CD4-positive, alpha-beta T cell treated with Interleukin-17A for 1 hour (primary cell): ENCODE results near the gene BORA.
A peak's percentile ranks its signal among the peaks of the same experiment; 100 is the strongest.
"Not testable (repeated sequence)": the region's sequence is repeated elsewhere in the genome, so short reads cannot be mapped to it uniquely, and the experiment has no call there.

Experiments used
- DNase-seq: peaks from one replicate; pipeline ENCODE4 v3.0.0-alpha.2; 2020

The BORA gene

GRCh38 chr13:72727417-72728289, at the start of gene BORA, which contains the start of gene MZT1:
BORA (plus strand) TSS chr13:72727923; CDS start chr13:72728941, 1,018 bp downstream.
MZT1 (minus strand) TSS chr13:72727629; CDS start chr13:72727602, 27 bp downstream.
- DNase-seq: peak; percentile 97

- DNase-seq: no peak
Measured at GRCh38 chr13:72678312-72678711, 49.4 kb upstream of the BORA start.

GRCh38 chr13:72680353-72680752, 47.4 kb upstream of the BORA start:
- no peak for DNase-seq

- no peak for DNase-seq
Measured at GRCh38 chr13:72686766-72687165, 41.0 kb upstream of the BORA start.

- no peak for DNase-seq
Measured at GRCh38 chr13:72689181-72689696, 38.5 kb upstream of the BORA start.

GRCh38 chr13:72692884-72693514, 34.7 kb upstream of the BORA start:
- DNase-seq: no peak

- no peak for DNase-seq
Measured at GRCh38 chr13:72693832-72694231, 33.9 kb upstream of the BORA start.

GRCh38 chr13:72694314-72694713, 33.4 kb upstream of the BORA start:
- no peak for DNase-seq

- no peak for DNase-seq
Measured at GRCh38 chr13:72696579-72696978, 31.1 kb upstream of the BORA start.

GRCh38 chr13:72698164-72698563, 29.6 kb upstream of the BORA start:
- no peak for DNase-seq

- DNase-seq: no peak
Measured at GRCh38 chr13:72700509-72700908, 27.2 kb upstream of the BORA start.

GRCh38 chr13:72716776-72717175, 10.9 kb upstream of the BORA start:
- DNase-seq: no peak

- not testable (repeated sequence) for DNase-seq
Measured at GRCh38 chr13:72726185-72726584, 1.5 kb upstream of the BORA start.

- DNase-seq: peak; percentile 37
Measured at GRCh38 chr13:72726726-72727416, 852 bp upstream of the BORA start.

GRCh38 chr13:72728290-72728605, 525 bp downstream of the BORA start:
- DNase-seq: no peak

GRCh38 chr13:72737033-72737432, 9.3 kb downstream of the BORA start:
- no peak for DNase-seq

GRCh38 chr13:72740015-72740414, 12.3 kb downstream of the BORA start:
- DNase-seq: no peak

- no peak for DNase-seq
Measured at GRCh38 chr13:72745260-72745659, 17.5 kb downstream of the BORA start.

GRCh38 chr13:72751220-72751619, 23.5 kb downstream of the BORA start:
- no peak for DNase-seq

- DNase-seq: no peak
Measured at GRCh38 chr13:72754111-72754510, 26.4 kb downstream of the BORA start.

- no peak for DNase-seq
Measured at GRCh38 chr13:72757792-72758535, 30.2 kb downstream of the BORA start.

- DNase-seq: no peak
Measured at GRCh38 chr13:72760189-72760588, 32.5 kb downstream of the BORA start.

GRCh38 chr13:72763411-72763810, 35.7 kb downstream of the BORA start:
- no peak for DNase-seq
